WI38 (cell line): ENCODE data around the gene TSPAN8.
"Not testable (repeated sequence)": the region's sequence is repeated elsewhere in the genome, so short reads cannot be mapped to it uniquely, and the experiment has no call there.

Experiments used
- H3K4me3 ChIP-seq: 2 replicates; pipeline ENCODE4 v1.5.1; 2011; ENCODE audit warnings: low read depth, mild to moderate bottlenecking, control low read depth, low read length
- CTCF ChIP-seq: IDR thresholded peaks from 2 replicates; pipeline ENCODE4 v1.5.1; 2012; ENCODE audit warnings: low read depth, mild to moderate bottlenecking, control low read depth, low read length

The TSPAN8 gene

GRCh38 chr12:71158361-71158882 lies 623 bp upstream of the TSPAN8 start:
- H3K4me3 ChIP-seq, result no peak overlapping the region
- no peak for TF ChIP-seq CTCF

- no peak overlapping the region for H3K4me3 ChIP-seq
- TF ChIP-seq CTCF, result no peak
These were observed 2.6 kb downstream of the TSPAN8 start for GRCh38 chr12:71155225-71155624.

- H3K4me3 ChIP-seq, result no peak overlapping the region
- no peak for TF ChIP-seq CTCF
These were observed 4.9 kb downstream of the TSPAN8 start for GRCh38 chr12:71152851-71153250.

- not testable (repeated sequence) for H3K4me3 ChIP-seq
These were observed 7.8 kb downstream of the TSPAN8 start for GRCh38 chr12:71150041-71150440.

GRCh38 chr12:71144682-71145081 lies 13.1 kb downstream of the TSPAN8 start:
- no peak overlapping the region for H3K4me3 ChIP-seq
- TF ChIP-seq CTCF, result no peak

GRCh38 chr12:71142956-71143355 lies 14.8 kb downstream of the TSPAN8 start:
- TF ChIP-seq CTCF, result no peak
- H3K4me3 ChIP-seq, result no peak overlapping the region

- H3K4me3 ChIP-seq, result no peak overlapping the region
- TF ChIP-seq CTCF, result no peak
These were observed 15.8 kb downstream of the TSPAN8 start for GRCh38 chr12:71142016-71142415.

GRCh38 chr12:71141378-71141926 lies 16.3 kb downstream of the TSPAN8 start:
- TF ChIP-seq CTCF, result no peak
- H3K4me3 ChIP-seq, result no peak overlapping the region
